Hindlimb muscle (tissue), 1 donor: ENCODE results near the gene ITIH6. TPM values are rescaled to one million over a fixed set of nuclear protein-coding genes. Genes with fewer than 3 reads are reported as not detected.

Source experiments
- DNase-seq: peaks from one replicate; pipeline ENCODE4 v3.0.0-alpha.2; 2013
- polyA plus RNA-seq: library from polyadenylated mRNA; unstranded; fragments of 120-200 nt; gene quantifications from one replicate; pipeline ENCODE4 v1.2.1, GENCODE V29; 2013; ENCODE audit not compliant: insufficient read length

Gene ITIH6
- polyA plus RNA-seq, 1 donor = 0.80 TPM

DNA sequence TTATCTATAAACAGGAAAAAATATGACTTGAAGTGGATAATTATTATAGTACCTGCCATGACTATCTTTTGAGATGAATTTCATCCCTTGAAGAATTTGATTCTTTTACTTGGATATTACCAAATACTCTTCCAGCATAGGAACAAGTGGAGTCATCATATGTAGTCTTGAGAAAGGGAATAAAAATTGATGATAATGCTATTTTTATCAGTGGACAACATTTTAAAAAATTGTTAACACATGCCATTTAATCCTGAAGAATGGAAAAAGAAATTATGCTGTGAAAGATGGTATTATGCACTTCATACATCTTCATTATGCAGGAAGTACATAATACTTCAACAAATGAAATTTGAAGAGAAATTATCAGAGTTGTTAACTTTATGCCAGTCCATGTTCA lies 83.6 kb downstream of the ITIH6 start:
- DNase-seq = no peak

DNA sequence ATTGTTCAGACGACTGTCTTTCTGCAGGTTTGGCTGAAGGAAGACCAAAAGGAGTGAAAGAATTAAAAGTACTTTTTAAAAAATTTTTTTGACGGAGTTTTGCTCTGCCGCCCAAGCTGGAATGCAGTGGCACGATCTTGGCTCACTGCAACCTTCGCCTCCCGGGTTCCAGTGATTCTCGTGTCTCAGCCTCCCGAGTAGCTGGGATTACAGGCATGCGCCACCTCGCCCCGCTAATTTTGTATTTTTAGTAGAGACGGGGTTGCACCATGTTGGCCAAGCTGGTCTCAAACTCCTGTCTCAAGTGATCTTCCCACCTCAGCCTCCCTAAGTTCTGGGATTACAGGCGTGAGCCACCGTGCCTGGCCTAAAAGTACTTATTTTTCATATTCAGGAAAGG lies 86.3 kb downstream of the ITIH6 start:
- no peak for DNase-seq

DNA sequence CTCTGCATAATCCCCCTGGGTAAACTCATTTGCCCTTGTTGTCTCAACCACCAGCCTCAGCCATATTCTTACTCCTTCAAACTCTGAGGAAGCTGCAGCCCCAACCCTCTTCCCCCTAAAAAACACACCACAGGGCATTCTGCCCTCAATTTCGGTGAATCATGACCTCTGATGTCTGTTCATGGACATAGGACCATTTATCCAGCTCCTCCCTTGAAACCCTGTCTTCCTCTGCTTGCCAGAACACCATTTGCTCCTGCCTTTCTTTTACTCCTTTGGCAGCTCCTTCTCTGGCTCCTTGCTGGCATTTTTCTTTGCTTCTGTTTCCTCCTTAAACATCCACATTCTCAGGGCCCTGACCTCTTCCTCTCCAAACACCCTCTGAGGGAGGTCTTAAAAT lies 87.1 kb downstream of the ITIH6 start:
- no peak for DNase-seq

DNA sequence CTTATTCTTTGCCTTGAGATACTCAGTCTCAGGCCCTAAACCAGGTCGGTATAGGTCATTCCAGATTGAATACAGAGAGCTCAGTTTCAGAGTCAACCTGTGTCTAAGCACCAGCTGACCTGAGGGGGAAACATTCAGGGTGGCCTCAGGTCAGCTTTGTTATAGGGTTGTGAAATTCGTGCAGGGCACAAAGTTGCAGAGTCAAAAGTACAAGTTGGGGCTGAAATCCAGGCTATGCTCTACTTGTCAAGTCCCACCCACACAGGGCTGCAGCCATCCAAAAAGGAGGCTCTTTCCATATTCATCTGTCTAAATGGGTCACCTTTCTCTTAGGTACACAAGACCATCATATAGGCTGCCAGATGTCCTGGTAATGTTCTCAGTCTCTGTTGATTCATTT lies 89.7 kb downstream of the ITIH6 start:
- no peak for DNase-seq

Other genes with a start within 250 kb of the ITIH6 start
- 988 TPM for gene MAGED2, start 9.5 kb upstream of the ITIH6 start, polyA plus RNA-seq
- gene TRO, start 122.6 kb upstream of the ITIH6 start, polyA plus RNA-seq = 127 TPM
- gene PFKFB1, start 195.9 kb upstream of the ITIH6 start, polyA plus RNA-seq = 1.1 TPM
- gene APEX2, start 202.1 kb upstream of the ITIH6 start, polyA plus RNA-seq = 11.3 TPM
- 14.7 TPM for gene ALAS2, start 232.7 kb upstream of the ITIH6 start, polyA plus RNA-seq